Umbilical cord (tissue), 2 donors: ENCODE data around the gene RELN. TPM values are rescaled to one million over a fixed set of nuclear protein-coding genes. Genes with fewer than 3 reads are reported as not detected.
"Not testable (repeated sequence)": the region's sequence is repeated elsewhere in the genome, so short reads cannot be mapped to it uniquely, and the experiment has no call there.

Experiments used
- DNase-seq: peaks from one replicate; pipeline ENCODE4 v3.0.0-alpha.2; 2015; ENCODE audit warnings: low spot score
- total RNA-seq: library from RNA; depleted of rRNA; stranded (reverse); fragments of >200 nt; gene quantifications from one replicate; pipeline ENCODE4 v1.2.3, GENCODE V29; 2014; ENCODE audit warnings: low replicate concordance; ENCODE audit not compliant: insufficient read depth

RELN gene
- total RNA-seq, 1 donor from 2014 or later: 1.2 TPM

GRCh38 chr7:103944230-103944900, 45.1 kb downstream of the RELN start:
- DNase-seq: no peak

GRCh38 chr7:103941976-103942375, 47.5 kb downstream of the RELN start:
- no peak for DNase-seq

DNA sequence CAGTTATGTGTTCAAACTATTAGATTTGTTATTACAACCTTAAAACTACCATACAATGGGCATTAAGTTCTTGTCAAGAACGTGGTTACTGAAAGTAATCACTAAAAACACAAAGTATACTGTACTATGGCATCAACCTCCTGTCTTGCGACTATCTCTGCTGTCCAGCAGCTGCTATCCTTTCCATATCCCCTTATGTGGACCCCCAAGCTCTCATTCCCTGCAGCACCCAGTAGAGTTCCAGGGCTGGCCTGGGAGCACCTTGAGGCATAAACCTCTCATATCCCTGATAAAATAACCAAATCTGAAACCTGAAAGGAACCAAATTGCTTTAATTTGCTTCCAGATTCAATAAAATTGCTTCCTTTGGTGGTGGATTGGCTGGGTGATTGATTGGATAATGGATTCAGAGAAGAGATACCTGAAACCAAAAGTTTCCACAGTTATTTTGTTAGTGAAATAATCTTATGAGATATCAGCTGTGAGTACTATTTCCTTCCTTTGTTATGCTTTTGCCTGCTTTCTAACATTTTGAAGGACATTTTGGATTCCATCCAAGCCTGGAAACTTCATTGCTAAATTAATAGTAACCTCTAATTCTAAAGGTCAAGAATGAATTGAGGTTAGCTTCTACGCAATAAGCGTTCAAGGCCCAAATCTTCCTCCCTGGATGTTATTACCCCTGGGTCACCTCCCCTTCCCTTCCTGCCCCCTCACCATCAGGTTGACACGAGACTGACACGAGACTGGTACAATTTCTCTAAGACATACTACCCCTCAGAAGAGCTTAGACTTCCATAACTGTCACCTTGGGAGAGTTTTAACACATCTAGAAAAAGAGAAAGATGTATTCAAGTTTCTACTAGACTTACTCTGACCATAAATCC, 48.8 kb downstream of the RELN start:
- no peak for DNase-seq

GRCh38 chr7:103937680-103938079, 51.8 kb downstream of the RELN start:
- DNase-seq: no peak

- no peak for DNase-seq
Measured at GRCh38 chr7:103936558-103936957, 52.9 kb downstream of the RELN start.

DNA sequence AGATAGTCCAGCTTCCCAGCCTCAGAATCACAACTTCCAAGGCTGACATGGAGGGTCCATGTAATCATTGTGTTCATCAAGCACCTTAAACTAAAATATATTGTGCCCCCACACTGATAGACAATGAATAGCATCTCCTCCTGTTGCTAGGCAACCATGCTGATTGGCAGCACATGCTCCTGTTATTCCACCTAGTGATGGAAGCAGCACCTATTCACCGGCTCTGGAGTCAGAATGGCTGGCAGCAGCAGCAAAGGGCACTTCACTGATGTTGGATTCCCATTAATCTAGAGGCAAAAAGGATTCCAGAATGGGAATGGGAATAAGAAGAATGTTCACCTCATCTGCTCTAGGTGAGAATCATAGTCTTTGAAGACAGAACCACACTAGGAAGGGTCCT, 55.0 kb downstream of the RELN start:
- no peak for DNase-seq

DNA sequence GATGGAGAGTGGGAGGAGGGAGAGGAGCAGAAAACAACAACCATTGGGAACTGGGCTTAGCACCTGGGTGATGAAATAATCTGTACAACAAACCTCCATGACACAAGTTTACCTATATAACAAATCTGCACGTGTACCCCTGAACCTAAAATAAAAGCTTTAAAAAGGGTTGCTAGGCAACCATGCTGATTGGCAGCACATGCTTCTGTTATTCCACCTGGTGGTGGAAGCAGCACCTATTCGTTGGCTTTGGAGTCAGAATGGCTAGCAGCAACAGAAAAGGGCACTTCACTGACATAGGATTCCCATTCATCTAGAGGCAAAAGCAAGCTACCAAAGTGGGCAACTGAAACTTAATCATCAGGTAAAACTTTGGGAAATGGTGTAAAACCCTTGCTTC, 57.1 kb downstream of the RELN start:
- no peak for DNase-seq

GRCh38 chr7:103929901-103930311, 59.6 kb downstream of the RELN start:
- DNase-seq: no peak

GRCh38 chr7:103928581-103928980, 60.9 kb downstream of the RELN start:
- DNase-seq: no peak

DNA sequence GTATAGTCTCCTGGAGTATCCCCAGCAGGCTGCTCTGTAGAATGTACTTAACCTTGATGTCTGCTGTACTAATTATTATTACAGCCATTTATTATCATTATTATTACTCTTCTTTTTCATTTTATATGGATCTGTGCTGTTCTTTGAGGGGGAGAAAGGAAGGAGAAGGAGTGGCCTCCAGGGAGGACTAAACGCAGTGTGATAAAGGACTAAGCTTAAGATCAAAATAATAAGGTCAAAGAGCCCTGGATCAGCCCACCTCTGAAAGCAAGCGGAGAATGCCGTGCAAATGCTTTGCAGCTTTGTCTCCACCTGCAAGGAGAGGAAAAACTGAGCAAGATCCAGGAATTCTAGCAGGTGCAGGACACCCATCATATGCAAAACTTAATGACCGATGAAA, 65.3 kb downstream of the RELN start:
- DNase-seq: no peak

GRCh38 chr7:103922407-103922806, 67.1 kb downstream of the RELN start:
- DNase-seq: no peak

- DNase-seq: no peak
Measured at GRCh38 chr7:103921692-103922091, 67.8 kb downstream of the RELN start.

DNA sequence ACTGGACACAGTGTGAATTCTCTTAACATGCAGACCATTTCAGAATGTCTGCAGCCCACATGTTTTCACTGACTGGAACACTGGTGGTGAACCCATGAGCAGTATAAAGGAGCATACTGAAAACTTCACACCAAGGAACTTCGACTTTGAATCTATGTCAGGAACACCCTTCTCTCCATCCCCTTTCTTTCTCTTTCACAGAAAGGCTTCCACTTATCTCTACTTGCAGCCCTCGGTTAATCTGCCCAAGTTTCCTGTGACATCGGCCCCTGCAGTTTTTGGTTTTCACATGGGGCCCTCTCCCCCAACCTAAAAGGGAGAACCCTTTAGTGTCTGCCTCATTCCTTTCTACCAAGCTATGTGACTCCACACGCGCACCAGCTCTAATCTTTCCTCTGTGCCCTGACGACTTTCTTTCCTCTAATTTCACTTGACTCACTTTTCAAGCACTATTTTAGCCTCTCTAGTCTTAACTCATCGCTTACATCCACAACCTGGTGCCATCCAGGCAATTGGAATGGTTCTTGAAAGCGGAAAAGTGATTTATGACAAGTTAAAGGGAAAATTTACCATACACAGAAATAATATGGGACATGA, 70.1 kb downstream of the RELN start:
- peak; percentile 27 for DNase-seq

DNA sequence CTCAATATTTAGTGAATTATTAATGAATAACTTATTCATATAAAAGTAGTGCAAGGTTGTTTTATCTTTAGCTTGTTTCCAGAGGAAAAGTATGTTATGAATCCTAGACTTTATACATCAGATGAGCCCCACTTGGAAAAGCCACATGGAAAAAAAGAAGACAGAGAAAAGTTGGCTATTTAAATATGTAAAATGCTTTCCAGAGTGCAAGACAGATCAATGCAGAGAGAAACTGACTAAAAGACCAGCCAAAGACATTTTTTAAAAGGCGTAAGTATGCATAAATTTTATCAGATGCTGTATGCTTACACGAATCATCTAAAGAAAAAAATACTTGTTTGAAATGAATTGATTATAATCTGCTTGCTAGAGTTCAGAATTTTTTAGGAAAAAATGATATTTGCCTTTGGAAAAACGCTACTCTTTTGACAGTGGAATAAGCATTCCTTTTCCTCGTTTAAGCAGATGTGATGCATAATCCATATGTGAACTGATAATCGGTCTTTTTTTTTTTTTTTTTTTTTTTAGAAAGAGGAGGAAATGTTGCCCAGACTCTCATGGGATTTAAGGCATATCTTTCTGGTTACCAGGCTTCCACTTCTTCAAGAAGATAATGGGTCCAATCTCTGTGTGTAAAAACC, 70.7 kb downstream of the RELN start:
- DNase-seq: no peak

DNA sequence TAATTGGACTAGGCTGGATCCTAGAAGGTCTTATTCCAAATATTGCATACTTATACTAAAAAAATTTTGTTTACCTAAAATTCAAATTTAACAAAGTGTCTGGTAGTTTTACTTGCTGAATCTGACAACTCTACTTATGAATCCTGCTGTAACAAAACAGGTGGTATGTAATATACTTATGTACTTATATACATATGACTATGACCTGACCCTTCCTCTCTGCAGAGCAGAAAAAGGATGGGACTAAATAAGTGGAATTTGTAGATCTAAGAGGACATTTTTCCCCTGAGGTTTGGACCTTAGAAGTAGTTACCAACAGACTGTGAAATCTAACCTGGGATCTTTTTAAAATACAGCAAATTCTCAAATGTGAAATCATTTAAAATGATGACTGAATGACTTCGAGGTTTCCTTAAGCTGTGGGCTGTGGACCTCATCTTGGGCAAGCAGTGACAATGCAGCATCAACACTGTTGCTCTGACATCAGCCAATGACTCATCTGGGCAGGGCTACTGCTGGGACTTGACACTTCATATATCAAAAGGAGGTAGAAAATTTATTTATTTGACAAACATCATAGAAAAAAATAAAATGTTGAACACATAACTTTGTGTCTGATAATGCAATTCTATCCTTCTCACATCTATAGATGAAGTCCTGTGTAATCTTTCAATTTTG, 73.6 kb downstream of the RELN start:
- peak; percentile 60 for DNase-seq

DNA sequence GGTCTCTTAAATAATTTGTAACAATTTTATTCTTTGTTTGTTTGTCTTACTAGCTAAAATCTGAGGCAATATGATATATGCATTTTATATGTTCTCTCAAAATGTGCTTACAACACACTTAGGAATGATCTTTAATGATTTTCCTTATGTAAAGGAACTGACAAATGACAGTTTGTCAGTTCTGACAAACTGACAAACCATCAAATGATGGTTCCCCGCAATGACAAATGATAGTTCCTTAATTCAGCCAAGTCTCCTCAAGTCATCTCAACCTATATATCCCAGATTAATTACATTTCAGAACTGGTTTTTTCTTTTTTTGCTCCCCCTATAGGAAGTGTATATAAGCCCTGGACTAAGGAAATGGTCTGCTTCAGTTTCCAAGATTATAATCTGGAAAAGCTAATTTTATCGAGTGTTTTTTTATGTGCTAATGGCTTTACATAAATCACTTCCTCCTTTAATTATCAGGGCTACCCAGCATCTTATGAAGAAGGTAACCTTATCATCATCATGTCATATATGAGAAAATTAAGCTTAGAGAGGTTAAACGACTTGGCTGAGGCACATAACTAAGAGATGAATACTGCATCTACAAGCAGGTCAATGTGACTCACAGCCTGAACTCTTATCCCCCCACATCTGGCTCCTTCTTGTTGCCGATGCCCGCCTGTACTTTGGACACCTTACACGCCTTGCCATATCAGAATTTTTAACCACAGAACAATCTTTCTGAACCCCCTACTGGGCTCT, 75.1 kb downstream of the RELN start:
- no peak for DNase-seq

- DNase-seq: peak; percentile 68
Measured at GRCh38 chr7:103912891-103913605, 76.4 kb downstream of the RELN start.

DNA sequence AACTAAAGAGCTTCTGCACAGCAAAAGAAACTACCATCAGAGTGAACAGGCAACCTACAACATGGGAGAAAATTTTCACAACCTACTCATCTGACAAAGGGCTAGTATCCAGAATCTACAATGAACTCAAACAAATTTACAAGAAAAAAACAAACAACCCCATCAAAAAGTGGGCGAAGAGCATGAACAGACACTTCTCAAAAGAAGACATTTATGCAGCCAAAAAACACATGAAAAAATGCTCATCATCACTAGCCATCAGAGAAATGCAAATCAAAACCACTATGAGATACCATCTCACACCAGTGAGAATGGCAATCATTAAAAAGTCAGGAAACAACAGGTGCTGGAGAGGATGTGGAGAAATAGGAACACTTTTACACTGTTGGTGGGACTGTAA, 78.4 kb downstream of the RELN start:
- DNase-seq: not testable (repeated sequence)

GRCh38 chr7:103905997-103906396, 83.5 kb downstream of the RELN start:
- DNase-seq: no peak

GRCh38 chr7:103902917-103903316, 86.5 kb downstream of the RELN start:
- DNase-seq: peak; percentile 80
